GM11168 (cell line): Measurements from ENCODE around the gene CHD6.

Experiments
- in situ Hi-C: fragments of 300-500 bp; cut with MboI; formaldehyde crosslinking; loops from one replicate; pipeline ENCODE4 v1.12.0; 2022; ENCODE audit warnings: low sequenced_read_pairs; ENCODE audit not compliant: unreplicated experiment

Gene CHD6, protein sequence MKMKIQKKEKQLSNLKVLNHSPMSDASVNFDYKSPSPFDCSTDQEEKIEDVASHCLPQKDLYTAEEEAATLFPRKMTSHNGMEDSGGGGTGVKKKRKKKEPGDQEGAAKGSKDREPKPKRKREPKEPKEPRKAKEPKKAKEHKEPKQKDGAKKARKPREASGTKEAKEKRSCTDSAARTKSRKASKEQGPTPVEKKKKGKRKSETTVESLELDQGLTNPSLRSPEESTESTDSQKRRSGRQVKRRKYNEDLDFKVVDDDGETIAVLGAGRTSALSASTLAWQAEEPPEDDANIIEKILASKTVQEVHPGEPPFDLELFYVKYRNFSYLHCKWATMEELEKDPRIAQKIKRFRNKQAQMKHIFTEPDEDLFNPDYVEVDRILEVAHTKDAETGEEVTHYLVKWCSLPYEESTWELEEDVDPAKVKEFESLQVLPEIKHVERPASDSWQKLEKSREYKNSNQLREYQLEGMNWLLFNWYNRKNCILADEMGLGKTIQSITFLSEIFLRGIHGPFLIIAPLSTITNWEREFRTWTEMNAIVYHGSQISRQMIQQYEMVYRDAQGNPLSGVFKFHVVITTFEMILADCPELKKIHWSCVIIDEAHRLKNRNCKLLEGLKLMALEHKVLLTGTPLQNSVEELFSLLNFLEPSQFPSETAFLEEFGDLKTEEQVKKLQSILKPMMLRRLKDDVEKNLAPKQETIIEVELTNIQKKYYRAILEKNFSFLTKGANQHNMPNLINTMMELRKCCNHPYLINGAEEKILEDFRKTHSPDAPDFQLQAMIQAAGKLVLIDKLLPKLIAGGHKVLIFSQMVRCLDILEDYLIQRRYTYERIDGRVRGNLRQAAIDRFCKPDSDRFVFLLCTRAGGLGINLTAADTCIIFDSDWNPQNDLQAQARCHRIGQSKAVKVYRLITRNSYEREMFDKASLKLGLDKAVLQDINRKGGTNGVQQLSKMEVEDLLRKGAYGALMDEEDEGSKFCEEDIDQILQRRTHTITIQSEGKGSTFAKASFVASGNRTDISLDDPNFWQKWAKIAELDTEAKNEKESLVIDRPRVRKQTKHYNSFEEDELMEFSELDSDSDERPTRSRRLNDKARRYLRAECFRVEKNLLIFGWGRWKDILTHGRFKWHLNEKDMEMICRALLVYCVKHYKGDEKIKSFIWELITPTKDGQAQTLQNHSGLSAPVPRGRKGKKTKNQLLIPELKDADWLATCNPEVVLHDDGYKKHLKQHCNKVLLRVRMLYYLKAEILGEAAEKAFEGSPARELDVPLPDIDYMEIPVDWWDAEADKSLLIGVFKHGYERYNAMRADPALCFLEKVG (N-terminal part only)

DNA sequence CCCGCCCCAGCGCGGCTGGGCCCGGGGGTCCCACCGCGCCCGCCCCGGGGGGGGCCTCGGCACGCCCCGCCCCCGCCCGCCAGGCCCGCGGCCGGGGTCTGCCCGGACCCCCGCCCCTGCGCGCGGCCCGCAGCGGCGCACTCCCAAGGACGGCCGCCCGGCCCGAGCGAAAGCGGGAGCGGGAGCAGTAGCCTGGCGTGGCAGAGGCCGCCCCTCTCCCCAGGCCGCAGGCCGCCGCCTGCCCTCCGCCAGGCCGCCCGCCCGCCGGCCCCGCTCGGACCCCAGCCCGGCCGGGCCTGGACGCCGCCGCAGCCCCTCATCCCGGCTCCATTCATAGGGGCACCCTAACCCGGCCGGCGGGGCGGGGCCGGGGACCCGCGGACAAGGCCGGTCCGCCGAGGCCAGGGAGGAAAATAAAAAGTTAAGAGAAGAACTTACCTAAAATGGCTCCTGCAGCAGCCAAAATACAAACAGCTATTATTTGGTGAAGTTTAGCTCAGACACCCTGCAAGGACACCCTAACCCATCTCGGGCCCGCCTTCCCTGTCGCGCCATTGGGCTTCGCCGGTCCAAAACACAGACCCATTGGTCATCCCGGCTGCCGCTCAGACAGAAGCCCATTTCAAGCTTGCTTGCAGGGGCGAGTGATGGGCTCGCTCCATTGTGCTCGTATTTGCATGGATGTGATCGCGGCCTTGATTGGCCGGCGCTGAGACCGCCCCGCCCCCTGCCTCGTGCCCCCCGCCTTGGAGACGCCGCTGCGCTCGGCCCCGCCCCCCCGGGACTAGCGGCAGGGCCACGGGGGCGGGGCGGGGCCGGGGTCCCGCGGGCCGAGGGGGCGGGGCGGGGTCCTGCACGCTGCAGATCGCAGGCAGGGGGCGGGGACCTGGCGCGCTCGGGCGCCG is at the start of gene CHD6:
Gene CHD6, minus strand, starts transcription at position 476 of the 905 bp plus-strand sequence. CDS start 67,040 bp downstream, outside the sequence.
- in situ Hi-C loops = no loop called here

DNA sequence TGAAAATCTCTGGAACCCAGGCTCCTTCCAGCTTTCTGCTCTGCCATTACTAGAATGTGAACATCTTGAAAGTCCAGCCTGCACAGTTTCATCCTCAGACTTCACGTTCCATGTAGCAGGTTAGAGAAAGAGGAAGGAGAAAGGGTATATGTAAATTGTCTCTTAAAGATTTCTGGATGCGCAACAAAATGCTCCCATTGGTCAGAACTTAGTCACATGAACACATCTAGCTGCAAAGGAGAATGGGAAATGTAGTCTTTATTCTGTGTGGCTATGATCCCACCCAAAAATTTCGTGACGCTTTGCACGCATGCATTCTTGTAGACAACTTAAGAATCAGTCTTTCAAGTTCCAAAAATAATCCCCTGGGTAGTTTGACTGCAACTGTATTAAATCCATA is 46.4 kb upstream of the CHD6 start:
- in situ Hi-C loops = no loop called here

DNA sequence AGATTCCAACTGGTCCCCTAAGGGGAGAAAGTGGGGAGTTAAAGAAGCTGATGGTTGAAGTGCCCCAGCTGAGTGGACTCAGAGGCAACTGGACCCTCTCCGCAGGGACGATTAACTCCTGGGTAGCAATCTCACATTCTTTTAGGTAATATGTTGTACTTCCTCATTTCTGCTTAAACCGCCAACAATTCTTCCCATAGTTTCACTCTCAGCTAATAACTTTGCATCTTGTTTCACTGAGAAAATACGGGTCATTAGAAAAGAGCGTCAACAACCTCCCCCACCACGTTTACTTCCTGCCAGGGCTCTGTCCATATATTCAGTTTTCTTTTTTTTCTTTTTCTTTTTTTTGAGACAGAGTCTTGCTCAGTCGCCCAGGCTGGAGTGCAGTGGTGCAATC is 39.5 kb upstream of the CHD6 start:
- in situ Hi-C loops = no loop called here

DNA sequence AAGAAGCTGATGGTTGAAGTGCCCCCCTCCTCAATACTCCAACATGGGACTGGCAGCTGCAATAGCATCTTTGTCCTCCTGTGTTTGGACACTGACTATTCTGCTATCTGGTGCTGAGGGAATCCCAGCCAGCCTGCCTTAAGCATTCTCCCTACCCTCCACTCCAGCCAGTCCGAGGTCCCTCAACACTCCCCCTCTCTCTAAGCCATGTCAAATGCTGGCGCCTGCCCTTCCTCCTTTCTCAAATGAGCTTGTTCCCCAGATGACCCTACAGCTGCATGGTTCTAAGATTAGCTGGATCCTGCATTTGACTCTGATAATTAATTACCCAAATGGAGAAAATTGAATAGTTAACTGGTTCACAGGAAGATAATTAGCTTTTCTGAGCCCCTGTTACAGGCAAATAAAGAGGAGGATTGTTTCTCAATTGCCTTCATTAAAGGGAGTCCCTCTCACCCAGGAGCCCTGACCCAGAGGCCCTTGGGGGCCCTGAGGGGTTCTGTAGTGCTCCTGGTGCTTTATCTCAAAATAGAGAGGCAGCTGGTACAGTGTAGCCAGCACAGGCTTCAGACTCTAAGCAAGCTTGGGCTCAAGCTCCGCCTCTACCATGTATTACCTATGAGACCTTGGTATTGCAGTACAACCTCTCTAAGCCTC is 37.9 kb upstream of the CHD6 start:
- in situ Hi-C loops = no loop called here

DNA sequence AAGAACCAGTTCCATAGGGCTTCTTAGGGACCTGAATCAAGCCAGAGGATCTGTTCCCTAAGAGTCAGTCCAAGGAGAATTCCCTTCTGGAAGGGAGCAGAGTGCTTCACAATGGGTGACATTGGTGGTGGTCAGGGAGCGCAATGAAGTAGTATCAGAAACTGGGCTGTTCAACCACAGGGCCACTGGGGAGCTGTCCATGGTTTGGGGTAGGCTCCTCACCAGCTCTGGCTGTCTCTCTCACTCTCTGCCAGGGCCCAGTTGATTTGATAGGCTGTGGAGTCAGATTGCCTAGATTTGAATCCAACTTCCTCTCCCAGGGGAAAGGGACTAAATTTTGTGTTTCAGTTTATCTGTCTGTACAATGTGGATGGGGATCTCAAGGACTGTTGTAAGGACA is 36.7 kb upstream of the CHD6 start:
- in situ Hi-C loops = no loop called here

DNA sequence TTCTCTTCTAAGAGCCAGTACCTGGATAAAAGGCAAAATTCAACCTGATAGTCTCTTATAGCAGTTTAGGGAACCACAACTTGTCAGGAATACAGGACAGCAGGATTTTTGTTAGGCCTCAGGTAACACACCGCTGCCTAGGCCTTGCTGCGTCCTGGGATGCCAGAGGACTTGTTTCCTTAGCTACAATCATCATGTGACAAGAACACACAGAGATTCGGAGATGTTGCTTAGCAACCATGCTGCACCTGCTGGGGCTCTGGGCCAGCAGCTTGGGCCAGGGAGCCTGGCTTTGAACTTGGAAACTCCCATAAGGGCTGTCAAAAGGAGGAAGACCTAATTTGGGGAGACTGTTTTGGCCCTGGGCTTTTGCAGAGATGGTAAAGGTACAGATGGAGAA is 36.1 kb upstream of the CHD6 start:
- in situ Hi-C loops = no loop called here

DNA sequence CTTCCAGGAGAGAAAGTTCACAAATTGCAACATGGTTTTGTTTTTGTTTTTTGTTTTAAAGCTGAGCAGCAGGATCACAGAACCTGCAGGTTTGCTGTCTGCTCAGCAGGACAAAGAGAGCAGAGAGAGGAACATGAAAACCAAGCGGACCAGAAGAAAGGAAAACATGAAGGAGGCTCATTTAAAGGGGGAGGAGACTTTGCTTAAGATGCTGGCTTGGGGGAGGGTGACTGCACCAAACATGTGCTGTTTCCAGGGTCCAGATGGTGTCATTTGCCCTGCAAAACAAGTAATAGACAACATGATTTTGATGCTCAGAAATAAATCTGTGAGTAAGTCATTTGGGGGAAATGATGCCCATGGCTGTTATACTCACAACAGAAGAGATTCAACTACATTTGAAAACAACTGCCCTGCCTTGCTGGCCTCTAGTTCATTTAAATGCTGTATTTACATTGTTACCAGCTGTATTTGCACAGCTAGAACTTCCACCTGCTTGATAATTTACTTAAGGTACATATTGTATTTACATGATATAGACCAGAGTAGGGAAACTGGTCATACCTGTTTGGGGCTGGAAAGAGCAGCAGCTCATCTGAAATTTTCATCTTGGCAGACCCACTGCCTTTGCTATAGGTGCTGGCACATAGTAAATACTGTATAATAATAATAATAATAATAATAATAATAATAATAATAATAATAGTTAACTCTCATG is 32.2 kb upstream of the CHD6 start:
- in situ Hi-C loops = no loop called here

DNA sequence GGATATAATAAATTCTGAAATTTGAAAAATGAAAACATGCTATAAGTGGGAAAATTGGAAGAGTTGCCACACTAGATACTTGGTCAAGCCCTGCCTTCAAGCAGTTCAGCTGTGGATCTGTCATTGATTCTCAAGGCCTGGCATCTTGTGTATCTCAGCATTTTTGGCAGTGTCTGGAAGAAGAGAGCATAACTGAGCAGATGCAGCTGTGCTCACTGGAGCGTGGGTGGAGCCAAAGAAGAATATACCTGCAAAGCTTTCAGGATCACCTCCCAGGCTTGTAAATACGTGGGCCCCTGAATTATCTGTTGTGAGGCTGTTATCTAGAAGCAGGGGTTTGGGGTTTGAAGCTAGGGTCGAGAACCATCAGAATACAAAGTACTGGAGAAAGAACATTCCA is 31.3 kb upstream of the CHD6 start:
- in situ Hi-C loops = no loop called here

DNA sequence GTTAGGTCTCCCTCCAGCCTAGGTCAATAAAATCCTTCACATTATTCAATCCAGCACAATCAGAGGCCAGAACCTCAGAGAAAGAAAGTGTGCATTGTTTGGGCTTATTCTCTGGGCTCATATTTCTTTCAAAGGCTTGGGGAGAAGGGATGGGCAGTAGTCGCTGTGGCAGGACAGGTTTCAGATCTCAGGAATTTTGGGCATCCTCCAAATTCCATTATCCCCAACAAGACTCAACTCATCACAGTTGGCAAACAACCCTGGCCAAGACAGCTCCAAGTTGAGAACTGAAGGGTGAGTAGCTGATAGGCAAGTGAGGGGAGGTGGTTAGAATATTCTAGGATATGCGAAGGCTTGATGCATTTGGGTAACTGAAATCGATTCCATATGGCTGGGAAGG is 27.2 kb upstream of the CHD6 start:
- in situ Hi-C loops = no loop called here

DNA sequence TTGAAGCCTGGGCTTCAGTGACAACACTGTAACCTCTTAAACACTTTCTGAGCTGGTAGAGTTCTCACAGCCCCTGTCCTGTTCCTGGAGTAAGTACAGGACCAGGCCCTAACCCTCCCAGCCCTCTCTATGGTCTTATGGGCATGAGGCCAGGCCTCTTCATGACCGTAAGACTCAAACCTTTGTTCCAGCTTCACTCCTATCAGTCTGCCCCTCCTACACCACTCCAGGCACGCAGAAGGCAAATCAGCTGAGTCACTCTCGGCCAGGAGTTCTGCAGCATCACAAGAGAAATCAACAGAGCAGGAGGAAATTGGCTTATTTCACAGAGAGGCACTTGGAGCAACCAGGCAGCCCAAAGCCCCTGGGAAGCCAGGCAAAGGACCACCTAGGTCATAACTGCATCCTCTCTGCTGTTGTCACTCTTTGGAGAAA is 25.3 kb upstream of the CHD6 start:
- in situ Hi-C loops = no loop called here

DNA sequence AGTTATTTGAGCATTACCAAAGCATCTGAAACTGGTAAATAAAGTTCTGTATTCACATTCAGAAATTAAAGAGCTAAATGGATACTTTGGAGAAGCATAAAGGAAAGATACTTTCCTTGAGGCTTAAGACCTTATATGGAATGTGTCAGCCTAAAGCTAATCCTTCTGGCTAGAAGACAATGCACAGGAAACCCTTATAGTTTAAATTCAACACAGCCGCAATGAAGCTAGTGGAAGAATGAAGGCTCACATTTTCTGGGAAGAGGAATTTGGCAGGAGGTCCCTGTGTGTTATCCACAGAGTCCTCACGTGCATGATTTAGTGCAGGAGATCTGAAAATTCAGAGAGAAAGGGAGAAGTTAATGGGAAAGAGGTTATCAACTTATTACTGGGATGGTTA is 21.5 kb upstream of the CHD6 start:
- in situ Hi-C loops = no loop called here

DNA sequence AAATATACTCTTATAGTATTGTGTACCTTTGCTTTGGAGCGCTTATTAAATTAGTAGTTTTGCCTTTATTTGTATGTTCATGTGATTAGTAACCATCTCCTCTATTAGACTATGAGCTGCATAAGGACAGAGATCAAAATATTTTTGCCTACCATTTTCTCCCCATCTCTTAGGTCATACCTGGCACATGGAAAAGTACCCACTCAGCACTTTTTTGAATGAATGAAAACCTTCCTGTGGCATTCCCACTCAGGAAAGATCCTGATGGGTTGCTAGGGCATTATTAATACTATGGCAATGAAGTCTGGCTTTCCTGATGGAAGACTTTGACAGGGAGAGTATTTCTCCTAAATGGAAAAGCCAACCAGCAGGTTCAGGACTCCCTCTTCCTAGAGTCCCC is 20.3 kb upstream of the CHD6 start:
- in situ Hi-C loops = no loop called here

DNA sequence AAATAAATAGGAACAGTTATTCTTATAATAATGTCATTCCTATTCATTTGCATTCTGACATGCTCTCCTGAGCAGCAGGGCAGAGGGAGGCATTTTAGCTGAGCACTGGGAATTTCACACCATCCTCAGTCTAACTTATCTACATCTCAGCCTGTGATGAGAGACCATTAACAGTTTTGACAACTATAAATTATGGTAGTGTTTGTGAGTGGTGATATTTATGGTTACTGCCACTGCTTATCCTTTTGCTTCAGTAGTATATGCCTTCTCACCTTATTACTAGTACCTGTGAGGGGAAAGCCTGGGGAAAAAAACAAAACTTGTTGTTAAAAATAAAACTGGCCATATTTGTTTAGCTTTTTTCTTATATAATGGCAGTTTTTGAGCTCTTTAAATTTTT is 17.0 kb upstream of the CHD6 start:
- in situ Hi-C loops = no loop called here

DNA sequence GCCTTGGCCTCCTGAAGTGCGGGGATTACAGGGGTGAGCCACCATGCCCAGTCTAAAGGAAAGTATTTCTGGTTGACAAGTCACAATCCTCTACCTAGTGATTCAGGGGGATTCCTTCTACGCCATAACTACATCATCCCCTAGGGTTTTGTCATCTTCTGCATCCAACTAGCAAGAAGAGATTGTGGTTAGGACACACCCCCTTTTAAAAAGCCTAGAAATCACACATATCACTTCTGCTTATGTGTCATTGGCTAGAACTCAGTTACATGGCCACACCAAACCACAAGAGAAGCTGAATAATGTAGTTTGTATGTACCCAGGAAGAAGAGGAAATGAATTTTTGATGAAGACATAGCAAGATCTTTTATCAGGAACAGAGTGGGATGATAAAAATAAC is 14.7 kb upstream of the CHD6 start:
- in situ Hi-C loops = no loop called here

DNA sequence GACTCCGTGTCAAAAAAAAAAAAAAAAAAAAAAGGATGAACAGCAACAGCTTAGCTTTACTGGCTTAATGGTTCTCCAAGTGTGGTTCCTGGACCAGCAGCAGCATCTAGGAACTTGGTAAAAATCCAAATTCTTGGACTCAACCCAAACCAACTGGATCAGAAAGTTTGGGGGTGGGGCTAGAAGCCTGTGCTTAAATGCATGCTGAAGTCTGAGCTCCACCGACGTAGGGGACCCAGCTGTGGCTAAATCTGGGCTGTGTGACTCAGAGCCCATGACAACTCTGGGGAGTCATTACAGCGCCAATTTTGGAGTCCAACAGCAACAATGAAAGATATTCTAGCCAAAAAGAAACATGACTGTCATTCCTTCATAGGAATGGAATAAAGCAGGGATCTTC is 13.6 kb upstream of the CHD6 start:
- in situ Hi-C loops = no loop called here

DNA sequence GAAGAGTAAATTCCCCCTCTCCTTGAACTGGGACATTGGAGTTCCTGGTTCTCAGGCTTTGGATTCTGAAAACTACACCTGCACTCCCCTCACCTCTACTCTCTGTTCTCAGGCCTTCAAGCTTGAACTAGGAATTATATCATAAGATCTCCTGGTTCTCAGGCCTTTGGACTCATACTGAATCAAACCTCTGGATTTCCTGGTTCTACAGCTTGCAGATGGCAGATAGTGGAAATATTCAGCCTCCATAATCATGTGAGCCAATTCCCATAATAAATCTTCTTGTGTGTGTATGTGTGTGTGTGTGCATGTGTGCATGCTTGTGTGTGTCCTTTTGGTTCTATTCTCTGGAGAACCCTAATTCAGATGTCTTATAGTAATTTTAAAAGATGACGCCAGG is 12.7 kb upstream of the CHD6 start:
- in situ Hi-C loops = no loop called here

DNA sequence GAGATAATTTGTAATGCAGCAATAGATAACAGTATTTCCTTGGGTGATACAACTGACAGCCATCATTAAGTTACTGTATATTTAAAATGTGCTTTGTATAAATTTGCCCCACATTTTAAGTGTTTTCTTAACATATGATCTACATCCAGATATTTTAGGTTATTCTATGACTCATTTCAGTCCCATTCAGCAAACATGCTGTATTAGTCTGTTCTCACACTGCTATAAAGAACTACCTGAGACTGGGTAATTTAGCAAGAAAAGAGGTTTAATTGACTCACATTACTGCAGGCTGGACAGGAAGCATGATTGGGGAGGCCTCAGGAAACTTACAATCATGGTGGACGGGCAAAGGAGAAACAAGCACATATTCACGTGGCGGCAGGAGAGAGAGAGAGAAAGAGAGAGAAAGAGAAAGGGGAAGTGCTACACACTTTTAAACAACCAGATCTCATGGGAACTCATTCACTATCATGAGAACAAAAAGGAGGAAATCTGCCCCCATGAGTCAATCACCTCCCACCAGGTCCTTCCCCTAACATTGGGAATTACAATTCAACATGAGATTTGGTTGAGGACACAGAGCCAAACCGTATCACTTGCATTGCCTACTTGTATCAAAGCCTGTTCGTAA is 9.6 kb upstream of the CHD6 start:
- in situ Hi-C loops = no loop called here

DNA sequence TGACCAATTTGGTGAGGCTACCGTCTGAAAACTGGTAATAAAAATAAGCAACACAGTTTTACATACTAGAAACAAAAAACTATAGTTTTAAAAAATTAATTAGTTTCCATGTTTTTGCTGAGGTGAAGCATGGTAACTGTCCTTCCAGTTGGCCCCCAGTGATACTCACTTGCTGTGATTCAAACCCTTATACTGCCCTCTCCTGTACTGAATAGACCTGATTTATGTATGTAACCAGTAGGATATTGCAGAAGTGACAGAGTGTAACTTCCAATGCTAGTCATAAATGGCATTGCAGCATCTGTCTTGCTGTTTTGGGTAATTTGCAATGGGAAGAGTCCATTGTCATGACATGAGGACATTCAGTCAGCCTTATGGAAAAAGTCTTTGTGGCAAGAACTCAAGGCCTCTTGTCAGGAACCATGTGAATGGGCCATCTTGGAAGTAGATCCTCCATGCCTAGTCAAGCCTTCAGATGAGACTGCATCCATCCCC is 8.9 kb upstream of the CHD6 start:
- in situ Hi-C loops = no loop called here
